Neural progenitor cell (in vitro differentiated cells): ENCODE data around the gene CCDC122. TPM values are rescaled to one million over a fixed set of nuclear protein-coding genes. Genes with fewer than 3 reads are reported as not detected.

Experiments
- DNase-seq: peaks from one replicate; pipeline ENCODE4 v3.0.0-alpha.2; 2016; ENCODE audit warnings: low spot score
- H2AFZ ChIP-seq: fragments of 200-600 bp; sonication (generic); replicated peaks from 2 replicates; pipeline ENCODE4 v1.6.1; 2016; ENCODE audit warnings: antibody characterized with exemption
- H3F3A ChIP-seq: fragments of 200-600 bp; sonication (generic); 2 replicates; pipeline ENCODE4 v1.6.1; 2016; ENCODE audit warnings: antibody characterized with exemption, low read depth
- H3K27ac ChIP-seq: fragments of 200-600 bp; sonication (generic); 2 replicates; pipeline ENCODE4 v1.5.1; 2016; ENCODE audit warnings: mild to moderate bottlenecking
- H3K27me3 ChIP-seq: fragments of 200-600 bp; sonication (generic); 2 replicates; pipeline ENCODE4 v1.6.1; 2016; ENCODE audit warnings: mild to moderate bottlenecking, moderate library complexity
- H3K36me3 ChIP-seq: fragments of 200-600 bp; sonication (generic); 2 replicates; pipeline ENCODE4 v1.5.1; 2016
- H3K4me1 ChIP-seq: fragments of 200-600 bp; sonication (generic); 2 replicates; pipeline ENCODE4 v1.6.1; 2016; ENCODE audit warnings: mixed run types
- H3K4me2 ChIP-seq: fragments of 200-600 bp; sonication (generic); 2 replicates; pipeline ENCODE4 v1.6.1; 2016
- H3K4me3 ChIP-seq: fragments of 200-600 bp; sonication (generic); 2 replicates; pipeline ENCODE4 v1.5.1; 2016
- H3K79me2 ChIP-seq: fragments of 200-600 bp; sonication (generic); 2 replicates; pipeline ENCODE4 v1.6.1; 2016; ENCODE audit warnings: low read depth
- H3K9ac ChIP-seq: fragments of 200-600 bp; sonication (generic); 2 replicates; pipeline ENCODE4 v1.6.1; 2016
- H3K9me3 ChIP-seq: fragments of 200-600 bp; sonication (generic); 2 replicates; pipeline ENCODE4 v1.5.1; 2016; ENCODE audit warnings: low read depth
- H4K20me1 ChIP-seq: fragments of 200-600 bp; sonication (generic); 2 replicates; pipeline ENCODE4 v1.6.1; 2016; ENCODE audit warnings: low read depth
- H3K27ac Mint-ChIP-seq: 3 replicates; pipeline ENCODE4 v1.8.0; 2021; ENCODE audit warnings: mixed read lengths
- H3K27me3 Mint-ChIP-seq: 2 replicates; pipeline ENCODE4 v1.8.0; 2022; ENCODE audit warnings: low read depth, mild to moderate bottlenecking, inconsistent platforms, moderate library complexity, mixed read lengths; ENCODE audit not compliant: insufficient read depth
- H3K36me3 Mint-ChIP-seq: 3 replicates; pipeline ENCODE4 v1.8.0; 2021; ENCODE audit warnings: mixed read lengths
- H3K4me1 Mint-ChIP-seq: 3 replicates; pipeline ENCODE4 v1.8.0; 2021; ENCODE audit warnings: mixed read lengths
- H3K4me3 Mint-ChIP-seq: 3 replicates; pipeline ENCODE4 v1.8.0; 2021; ENCODE audit warnings: mild to moderate bottlenecking, moderate library complexity, mixed read lengths
- H3K9me3 Mint-ChIP-seq: 3 replicates; pipeline ENCODE4 v1.8.0; 2020; ENCODE audit warnings: mixed read lengths
- CTCF ChIP-seq: fragments of 200-600 bp; sonication (generic); IDR thresholded peaks from 2 replicates; pipeline ENCODE4 v1.5.1; 2017; ENCODE audit warnings: antibody characterized with exemption, mild to moderate bottlenecking
- EZH2 ChIP-seq: fragments of 200-600 bp; sonication (generic); IDR thresholded peaks from 2 replicates; pipeline ENCODE4 v1.6.1; 2017; ENCODE audit warnings: antibody characterized with exemption, mild to moderate bottlenecking, moderate library complexity
- EZH2phosphoT487 ChIP-seq: fragments of 200-600 bp; sonication (generic); IDR thresholded peaks from 2 replicates; pipeline ENCODE4 v1.6.1; 2017; ENCODE audit warnings: antibody characterized with exemption
- total RNA-seq: library from RNA; depleted of rRNA; stranded (reverse); fragments of >200 nt; gene quantifications from 2 replicates; pipeline ENCODE4 v1.2.3, GENCODE V29; 2015; ENCODE audit warnings: low replicate concordance

Gene CCDC122
- total RNA-seq, 1 donor from 2014 or later = 24.4 TPM

DNA sequence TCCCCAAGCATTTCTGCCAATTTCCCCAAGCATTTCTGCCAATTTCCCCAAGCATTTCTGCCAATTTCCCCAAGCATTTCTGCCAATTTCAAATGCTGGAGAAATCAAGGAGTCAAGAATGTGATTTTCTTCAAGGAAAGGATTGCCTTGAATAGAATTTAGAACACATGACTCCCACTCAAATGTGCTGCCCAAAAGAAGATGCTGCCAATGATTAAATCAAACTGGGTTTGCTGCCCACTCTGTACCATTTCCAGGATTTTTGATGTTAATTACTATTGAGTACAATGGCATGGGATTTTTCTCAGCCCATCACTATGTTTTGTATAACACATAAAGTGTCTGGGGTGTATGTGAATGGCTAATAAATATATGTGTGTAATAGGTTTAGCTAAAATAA is 70.9 kb downstream of the CCDC122 start:
- no peak overlapping the region for H2AFZ ChIP-seq
- peaks cover 2% of the 10 kb centered on the region for H3K27me3 Mint-ChIP-seq

DNA sequence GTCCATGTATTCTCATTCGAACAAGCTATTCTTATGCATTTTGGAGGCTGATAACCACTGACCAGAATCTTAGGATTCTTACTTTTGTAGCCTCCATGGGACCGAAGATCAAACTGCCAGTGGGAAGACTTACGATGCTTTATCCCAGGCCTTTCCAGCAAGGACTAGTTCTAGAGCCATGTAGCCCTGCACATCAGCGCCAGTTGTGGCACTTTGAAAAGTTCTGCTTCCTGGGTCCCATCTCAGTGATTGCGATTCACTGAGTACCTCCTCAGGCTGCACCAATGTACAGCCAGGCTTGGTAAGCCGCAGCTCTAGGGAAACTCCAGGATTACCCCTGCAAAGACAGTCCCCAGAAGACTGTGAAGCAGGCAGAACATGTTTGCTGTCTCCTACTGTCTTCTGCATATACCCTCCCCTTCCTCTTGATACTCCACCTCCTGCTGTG is 73.8 kb downstream of the CCDC122 start:
- Histone ChIP-seq H3K27me3 (no peaks in the 10 kb centered on the region), H3K4me3 (no peak overlapping the region), H3K9ac (no peak overlapping the region), H3K4me2 (no peak overlapping the region), H2AFZ (no peak overlapping the region), H4K20me1 (no peaks in the 10 kb centered on the region), H3K27ac (no peak overlapping the region), H3K4me1 (no peaks in the 10 kb centered on the region), H3F3A (no peaks in the 10 kb centered on the region), H3K9me3 (no peaks in the 10 kb centered on the region), H3K79me2 (no peaks in the 10 kb centered on the region), H3K36me3 (no peaks in the 10 kb centered on the region)
- no peaks in the 10 kb centered on the region for H3K36me3 Mint-ChIP-seq
- H3K27me3 Mint-ChIP-seq = no peaks in the 10 kb centered on the region
- H3K27ac Mint-ChIP-seq = no peak overlapping the region
- H3K4me1 Mint-ChIP-seq = peaks cover 7% of the 10 kb centered on the region
- TF ChIP-seq EZH2phosphoT487 = no peak
- TF ChIP-seq EZH2 = no peak
- TF ChIP-seq CTCF = no peak
- H3K9me3 Mint-ChIP-seq = no peaks in the 10 kb centered on the region
- no peak overlapping the region for H3K4me3 Mint-ChIP-seq
- no peak for DNase-seq

More for the DNA sequence above, 70.9 kb downstream of the CCDC122 start:
- H3K27ac Mint-ChIP-seq = no peak overlapping the region
- H3K9me3 Mint-ChIP-seq = no peaks in the 10 kb centered on the region
- Histone ChIP-seq H3K79me2 (no peaks in the 10 kb centered on the region), H4K20me1 (no peaks in the 10 kb centered on the region), H3K27ac (no peak overlapping the region), H3K4me1 (no peaks in the 10 kb centered on the region), H3K4me3 (no peak overlapping the region), H3F3A (no peaks in the 10 kb centered on the region), H3K27me3 (no peaks in the 10 kb centered on the region), H3K9ac (no peak overlapping the region), H3K9me3 (no peaks in the 10 kb centered on the region), H3K36me3 (no peaks in the 10 kb centered on the region), H3K4me2 (no peak overlapping the region)
- H3K4me1 Mint-ChIP-seq = peaks cover 7% of the 10 kb centered on the region
- TF ChIP-seq EZH2 = no peak
- TF ChIP-seq EZH2phosphoT487 = no peak
- TF ChIP-seq CTCF = no peak
- no peak overlapping the region for H3K4me3 Mint-ChIP-seq
- H3K36me3 Mint-ChIP-seq = no peaks in the 10 kb centered on the region
- no peak for DNase-seq

DNA sequence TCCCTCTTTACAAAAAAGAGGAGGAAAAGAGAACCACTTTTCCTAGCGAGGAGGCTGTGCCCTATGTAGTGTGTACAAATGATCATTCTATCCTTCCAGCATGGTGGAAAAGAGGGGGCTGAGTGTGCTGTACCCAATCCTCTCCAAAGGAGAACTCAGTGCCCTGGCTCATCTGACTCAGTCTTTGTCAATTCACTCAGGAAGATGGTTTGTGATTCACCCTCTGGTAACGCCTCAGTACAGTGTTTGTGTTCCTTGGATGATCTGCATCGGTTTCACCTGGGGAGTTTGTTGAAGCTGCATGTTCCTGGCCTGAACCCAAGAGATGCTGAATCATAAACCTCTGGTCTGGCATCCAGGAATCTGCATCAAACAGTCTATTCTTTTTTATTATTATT is 74.5 kb downstream of the CCDC122 start:
- H3K27ac Mint-ChIP-seq = no peak overlapping the region
- Histone ChIP-seq H3K79me2 (no peaks in the 10 kb centered on the region), H3K4me1 (no peaks in the 10 kb centered on the region), H3K4me3 (no peak overlapping the region), H3K27ac (no peak overlapping the region), H3K9ac (no peak overlapping the region), H2AFZ (peak overlapping the region; percentile 76), H3F3A (no peaks in the 10 kb centered on the region), H3K27me3 (no peaks in the 10 kb centered on the region), H3K9me3 (no peaks in the 10 kb centered on the region), H3K36me3 (no peaks in the 10 kb centered on the region), H4K20me1 (no peaks in the 10 kb centered on the region), H3K4me2 (no peak overlapping the region)
- no peaks in the 10 kb centered on the region for H3K27me3 Mint-ChIP-seq
- no peaks in the 10 kb centered on the region for H3K36me3 Mint-ChIP-seq
- TF ChIP-seq EZH2 = no peak
- TF ChIP-seq CTCF = no peak
- TF ChIP-seq EZH2phosphoT487 = no peak
- DNase-seq = no peak
- peaks cover 7% of the 10 kb centered on the region for H3K4me1 Mint-ChIP-seq
- no peaks in the 10 kb centered on the region for H3K9me3 Mint-ChIP-seq
- no peak overlapping the region for H3K4me3 Mint-ChIP-seq
